Ectodermal cell (in vitro differentiated cells): ENCODE results near the gene TCEAL8.

Experiments used
- H3K27ac ChIP-seq: 2 replicates; pipeline ENCODE4 v1.7.0; 2013; ENCODE audit warnings: mild to moderate bottlenecking, low read depth, low read length; ENCODE audit not compliant: insufficient read depth, poor library complexity, severe bottlenecking
- H3K27me3 ChIP-seq: 2 replicates; pipeline ENCODE4 v1.7.0; 2013; ENCODE audit warnings: mild to moderate bottlenecking, low read length; ENCODE audit not compliant: insufficient read depth, control insufficient read depth, poor library complexity, severe bottlenecking
- H3K36me3 ChIP-seq: one replicate; pipeline ENCODE4 v1.7.0; 2013; ENCODE audit warnings: low read length; ENCODE audit not compliant: control insufficient read depth, insufficient read depth
- H3K4me1 ChIP-seq: one replicate; pipeline ENCODE4 v1.7.0; 2013; ENCODE audit warnings: low read length; ENCODE audit not compliant: control insufficient read depth, insufficient read depth
- H3K4me3 ChIP-seq: 2 replicates; pipeline ENCODE4 v1.7.0; 2013; ENCODE audit warnings: low read depth, low read length, control low read depth; ENCODE audit not compliant: insufficient read depth
- H3K9me3 ChIP-seq: 2 replicates; pipeline ENCODE4 v1.7.0; 2013; ENCODE audit warnings: mild to moderate bottlenecking, low read length, moderate library complexity; ENCODE audit not compliant: control insufficient read depth
- WGBS, 2 experiments: methylation state at CpG; one replicate each; pipeline ENCODE4 v1.1.7; 2013; ENCODE audit warnings: missing lambda C conversion rate in 2 of 2; 5-methylcytosine and 5-hydroxymethylcytosine counted together

The TCEAL8 gene

GRCh38 chrX:103215425-103215991, 39.4 kb downstream of the TCEAL8 start:
- Histone ChIP-seq H3K27me3 (no peaks in the 10 kb centered on the region), H3K36me3 (no peaks in the 10 kb centered on the region), H3K4me3 (peak overlapping the region; percentile 67), H3K4me1 (no peaks in the 10 kb centered on the region), H3K27ac (peak overlapping the region; percentile 79), H3K9me3 (no peaks in the 10 kb centered on the region)
- 0% methylated on average over 29 to 38 of the region's 39 CpGs for WGBS, 2 experiments

GRCh38 chrX:103214870-103215424, 40.0 kb downstream of the TCEAL8 start, which contains the start of gene BEX4:
TSS of gene BEX4 (plus strand) at chrX:103215108. CDS start at chrX:103216154, 1,046 bp downstream.
- H3K27ac ChIP-seq = peak within 1 kb of the TSS; percentile 79
- H3K27me3 ChIP-seq = no peaks in the 10 kb centered on the region
- no peaks in the 10 kb centered on the region for H3K36me3 ChIP-seq
- 0 to 1% methylated on average over 45 of the region's 45 CpGs for WGBS, 2 experiments
- no peaks in the 10 kb centered on the region for H3K9me3 ChIP-seq
- peak within 1 kb of the TSS; percentile 67 for H3K4me3 ChIP-seq
- H3K4me1 ChIP-seq = no peaks in the 10 kb centered on the region

DNA sequence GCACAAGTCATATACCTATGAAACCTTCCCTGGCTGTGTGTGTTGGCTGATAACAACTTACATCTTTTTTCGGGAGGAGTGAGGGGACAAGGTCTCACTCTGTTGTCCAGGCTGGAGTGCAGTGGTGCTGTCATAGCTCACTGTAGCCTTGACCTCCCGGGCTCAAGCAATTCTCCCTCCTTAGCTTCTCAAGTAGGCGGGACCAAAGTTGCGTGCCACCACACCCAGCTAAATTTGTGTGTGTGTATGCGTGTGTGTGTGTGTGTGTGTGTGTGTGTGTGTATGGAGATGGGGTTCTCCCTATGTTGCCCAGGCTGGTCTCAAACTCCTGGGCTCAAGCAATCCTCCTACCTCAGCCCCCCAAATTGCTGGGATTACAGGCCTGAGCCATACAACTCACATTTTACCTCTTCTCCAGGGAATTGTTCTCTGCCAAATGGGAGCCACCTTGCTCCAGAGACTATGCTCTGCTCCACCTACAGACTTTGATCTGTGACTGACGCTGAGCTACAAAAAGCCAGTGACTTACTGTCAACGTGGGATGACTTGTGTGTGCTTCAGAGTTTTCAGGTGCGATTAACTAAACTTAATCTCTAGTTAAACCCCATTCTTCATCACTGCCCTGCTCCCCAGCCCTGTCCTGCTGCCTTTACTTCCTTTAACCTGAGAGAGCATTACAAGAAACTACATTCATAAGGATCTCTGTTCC, 42.1 kb downstream of the TCEAL8 start:
- Histone ChIP-seq H3K4me1 (no peaks in the 10 kb centered on the region), H3K36me3 (no peaks in the 10 kb centered on the region), H3K27me3 (no peaks in the 10 kb centered on the region), H3K4me3 (no peak overlapping the region), H3K27ac (no peak overlapping the region), H3K9me3 (no peaks in the 10 kb centered on the region)
- WGBS, 2 experiments = 77 to 88% methylated on average over 5 to 8 of the region's 8 CpGs

GRCh38 chrX:103211012-103211715, 43.8 kb downstream of the TCEAL8 start:
- Histone ChIP-seq H3K4me1 (no peaks in the 10 kb centered on the region), H3K27ac (no peak overlapping the region), H3K36me3 (no peaks in the 10 kb centered on the region), H3K4me3 (no peak overlapping the region), H3K27me3 (no peaks in the 10 kb centered on the region), H3K9me3 (no peaks in the 10 kb centered on the region)
- 34% methylated on average over 7 of the region's 7 CpGs for WGBS, 2 experiments

DNA sequence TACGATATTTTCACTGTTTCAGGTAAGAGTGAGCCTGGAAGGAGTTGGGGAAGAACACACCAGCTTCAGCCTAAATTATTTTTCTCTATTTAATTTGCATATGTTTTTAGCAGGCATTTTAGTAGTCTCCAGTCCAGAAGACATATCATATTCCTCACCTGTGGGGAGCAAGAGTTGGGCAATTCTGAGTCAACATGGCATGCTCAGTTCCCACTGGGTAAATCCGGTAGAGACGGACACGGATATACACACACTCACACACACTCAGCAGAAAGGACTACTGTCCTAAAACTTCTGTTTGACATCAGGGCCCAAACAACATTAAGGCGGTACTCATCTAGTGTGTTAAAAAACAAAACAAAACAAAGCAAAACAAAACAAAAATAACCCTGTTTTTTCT, 44.9 kb downstream of the TCEAL8 start:
- Histone ChIP-seq H3K4me1 (no peaks in the 10 kb centered on the region), H3K27me3 (no peaks in the 10 kb centered on the region), H3K27ac (no peak overlapping the region), H3K36me3 (no peaks in the 10 kb centered on the region), H3K9me3 (no peaks in the 10 kb centered on the region), H3K4me3 (no peak overlapping the region)
- 93 to 97% methylated on average over 4 to 5 of the region's 5 CpGs for whole genome bisulfite sequencing, 2 experiments
